ENCODE data around the gene ERVFRD-1. TPM values are rescaled to one million over a fixed set of nuclear protein-coding genes. Genes with fewer than 3 reads are reported as not detected.

Gene ERVFRD-1
- total and polyA plus RNA-seq, 2 of the 13 experiments (the other 11 are each of a cell fraction or from before 2014, with no cell fraction given), result not detected

DNA sequence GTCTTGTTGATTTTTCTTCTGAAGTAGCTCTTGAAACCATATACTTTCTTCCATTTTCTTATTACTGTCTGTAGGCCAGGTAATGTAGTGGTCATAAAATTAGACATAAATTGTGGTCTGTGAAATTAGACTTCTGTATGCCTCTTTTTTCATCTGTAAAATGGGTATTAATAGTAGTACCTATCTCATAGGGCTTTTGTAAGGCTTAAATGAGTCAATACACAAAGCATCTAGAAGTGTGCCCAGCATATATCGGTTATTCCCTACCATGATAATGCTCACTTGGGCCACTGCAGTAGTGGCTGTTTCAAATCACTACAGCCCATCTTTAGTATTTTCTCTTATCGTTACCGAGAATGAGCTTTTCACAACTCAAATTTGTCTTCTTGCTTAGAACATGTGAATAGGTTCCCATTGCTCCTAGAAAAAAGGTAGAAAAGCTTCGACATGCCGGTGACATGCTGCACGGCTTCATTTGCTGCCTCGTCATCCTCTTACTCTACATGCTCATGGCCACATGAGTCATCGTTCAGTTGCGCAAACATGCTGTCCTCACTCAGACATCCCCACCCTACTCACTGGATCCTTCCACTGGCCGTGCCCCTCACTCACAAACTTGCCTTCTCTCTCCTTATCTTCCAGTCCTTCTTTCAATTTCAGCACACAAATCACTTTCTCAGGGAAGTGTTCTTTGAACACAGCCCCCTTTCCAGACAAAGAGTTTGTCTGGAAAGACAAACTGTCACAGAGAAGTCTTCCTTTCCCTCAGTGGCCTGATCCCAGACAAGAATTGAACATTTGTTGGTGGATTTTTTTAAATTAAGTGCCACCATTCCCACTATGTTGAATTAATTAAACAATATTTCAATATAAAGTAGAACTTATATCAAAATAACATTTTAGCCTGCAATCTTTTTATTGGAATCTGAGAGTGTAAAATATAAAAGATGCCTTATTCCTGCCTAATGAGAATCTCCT lies 32.2 kb upstream of the ERVFRD-1 start (continued):
- TF ChIP-seq, protein P1, sequence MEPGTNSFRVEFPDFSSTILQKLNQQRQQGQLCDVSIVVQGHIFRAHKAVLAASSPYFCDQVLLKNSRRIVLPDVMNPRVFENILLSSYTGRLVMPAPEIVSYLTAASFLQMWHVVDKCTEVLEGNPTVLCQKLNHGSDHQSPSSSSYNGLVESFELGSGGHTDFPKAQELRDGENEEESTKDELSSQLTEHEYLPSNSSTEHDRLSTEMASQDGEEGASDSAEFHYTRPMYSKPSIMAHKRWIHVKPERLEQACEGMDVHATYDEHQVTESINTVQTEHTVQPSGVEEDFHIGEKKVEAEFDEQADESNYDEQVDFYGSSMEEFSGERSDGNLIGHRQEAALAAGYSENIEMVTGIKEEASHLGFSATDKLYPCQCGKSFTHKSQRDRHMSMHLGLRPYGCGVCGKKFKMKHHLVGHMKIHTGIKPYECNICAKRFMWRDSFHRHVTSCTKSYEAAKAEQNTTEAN (CRISPR knock-in tag; conservative IDR thresholded peaks at IDR 0.05), result peak; percentile 64
- TF ChIP-seq ZNF10 (CRISPR knock-in tag; IDR thresholded peaks at IDR 0.05; ENCODE audit: borderline replicate concordance, low read depth), result no peak
- TF ChIP-seq ZMYM4 (CRISPR knock-in tag; IDR thresholded peaks at IDR 0.05), result peak; percentile 86
- TF ChIP-seq AKAP8 (CRISPR knock-in tag; IDR thresholded peaks at IDR 0.05), result peak; percentile 69; the same call in 1 of the 2 replicates
- TF ChIP-seq ZNF703 (CRISPR knock-in tag; IDR thresholded peaks at IDR 0.05; ENCODE audit: borderline replicate concordance), result no peak
- peak; percentile 78 for TF ChIP-seq SOX5 (CRISPR knock-in tag; IDR thresholded peaks at IDR 0.05; ENCODE audit: borderline replicate concordance)
- TF ChIP-seq, protein P2, sequence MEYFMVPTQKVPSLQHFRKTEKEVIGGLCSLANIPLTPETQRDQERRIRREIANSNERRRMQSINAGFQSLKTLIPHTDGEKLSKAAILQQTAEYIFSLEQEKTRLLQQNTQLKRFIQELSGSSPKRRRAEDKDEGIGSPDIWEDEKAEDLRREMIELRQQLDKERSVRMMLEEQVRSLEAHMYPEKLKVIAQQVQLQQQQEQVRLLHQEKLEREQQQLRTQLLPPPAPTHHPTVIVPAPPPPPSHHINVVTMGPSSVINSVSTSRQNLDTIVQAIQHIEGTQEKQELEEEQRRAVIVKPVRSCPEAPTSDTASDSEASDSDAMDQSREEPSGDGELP (IDR thresholded peaks at IDR 0.05; ENCODE audit: borderline replicate concordance, low read depth), result peak; percentile 39; the same call in 1 of the 2 replicates
- TF ChIP-seq ZNF431 (CRISPR knock-in tag; IDR thresholded peaks at IDR 0.05; ENCODE audit: borderline replicate concordance, low read depth), result peak; percentile 66; the same call in 1 of the 2 replicates
- no peak for TF ChIP-seq BHLHE40 (IDR thresholded peaks at IDR 0.05; ENCODE audit: low read length)
- TF ChIP-seq BCL6 (CRISPR knock-in tag; IDR thresholded peaks at IDR 0.05), result peak; percentile 49; the same call in 1 of the 2 replicates
- TF ChIP-seq ZNF34 (CRISPR knock-in tag; IDR thresholded peaks at IDR 0.05; ENCODE audit: borderline replicate concordance), result no peak
- TF ChIP-seq HMG20B (CRISPR knock-in tag; conservative IDR thresholded peaks at IDR 0.05), result 0 out of 2 replicates have a peak, but pooled peaks have one; percentile 43
- TF ChIP-seq PRPF4 (IDR thresholded peaks at IDR 0.05; ENCODE audit: low read depth, low read length, poor library complexity, severe bottlenecking), result no peak
- peak; percentile 81 for TF ChIP-seq ZNF441 (CRISPR knock-in tag; IDR thresholded peaks at IDR 0.05; ENCODE audit: borderline replicate concordance)
- peak; percentile 100 for TF ChIP-seq JUND (CRISPR knock-in tag; IDR thresholded peaks at IDR 0.05)
- TF ChIP-seq ZNF792 (CRISPR knock-in tag; IDR thresholded peaks at IDR 0.05), result peak; percentile 96
- TF ChIP-seq MIXL1 (CRISPR knock-in tag; IDR thresholded peaks at IDR 0.05), result peak; percentile 92
- TF ChIP-seq FOSL2 (CRISPR knock-in tag; IDR thresholded peaks at IDR 0.05), result peak; percentile 100
- peak; percentile 84 for TF ChIP-seq MIER2 (CRISPR knock-in tag; IDR thresholded peaks at IDR 0.05)
- no peak for TF ChIP-seq ZNF251 (CRISPR knock-in tag; IDR thresholded peaks at IDR 0.05)
- no peak for TF ChIP-seq SOX6 (IDR thresholded peaks at IDR 0.05)
- peak; percentile 39; the same call in 1 of the 2 replicates for TF ChIP-seq SOX6 (CRISPR knock-in tag; IDR thresholded peaks at IDR 0.05)
- peak; percentile 94 for TF ChIP-seq JUN (CRISPR knock-in tag; IDR thresholded peaks at IDR 0.05)
- no peak for TF ChIP-seq ZNF484 (CRISPR knock-in tag; IDR thresholded peaks at IDR 0.05; ENCODE audit: borderline replicate concordance, low read depth)
- TF ChIP-seq, protein P3, sequence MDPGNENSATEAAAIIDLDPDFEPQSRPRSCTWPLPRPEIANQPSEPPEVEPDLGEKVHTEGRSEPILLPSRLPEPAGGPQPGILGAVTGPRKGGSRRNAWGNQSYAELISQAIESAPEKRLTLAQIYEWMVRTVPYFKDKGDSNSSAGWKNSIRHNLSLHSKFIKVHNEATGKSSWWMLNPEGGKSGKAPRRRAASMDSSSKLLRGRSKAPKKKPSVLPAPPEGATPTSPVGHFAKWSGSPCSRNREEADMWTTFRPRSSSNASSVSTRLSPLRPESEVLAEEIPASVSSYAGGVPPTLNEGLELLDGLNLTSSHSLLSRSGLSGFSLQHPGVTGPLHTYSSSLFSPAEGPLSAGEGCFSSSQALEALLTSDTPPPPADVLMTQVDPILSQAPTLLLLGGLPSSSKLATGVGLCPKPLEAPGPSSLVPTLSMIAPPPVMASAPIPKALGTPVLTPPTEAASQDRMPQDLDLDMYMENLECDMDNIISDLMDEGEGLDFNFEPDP (CRISPR knock-in tag; conservative IDR thresholded peaks at IDR 0.05), result 0 out of 2 replicates have a peak, but pooled peaks have one; percentile 95
- TF ChIP-seq ZNF33A (CRISPR knock-in tag; IDR thresholded peaks at IDR 0.05; ENCODE audit: borderline replicate concordance), result no peak
- peak; percentile 100 for TF ChIP-seq CEBPB (IDR thresholded peaks at IDR 0.05; ENCODE audit: borderline replicate concordance, low read depth, low read length)
- peak; percentile 42; the same call in 1 of the 2 replicates for TF ChIP-seq SIX4 (CRISPR knock-in tag; IDR thresholded peaks at IDR 0.05)

Data from HepG2 (cell line).